ENCODE results near the gene PLD4.
"Not testable (repeated sequence)": the region's sequence is repeated elsewhere in the genome, so short reads cannot be mapped to it uniquely, and the experiment has no call there.

GRCh38 chr14:104945266-104945665 lies 20.6 kb downstream of the PLD4 start:
- not testable (repeated sequence) for TF ChIP-seq POLR2A, CTCF (IDR thresholded peaks at IDR 0.05)

Data from uterus (tissue), 2 donors.